ENCODE results near the gene CCDC51. TPM values are rescaled to one million over a fixed set of nuclear protein-coding genes. Genes with fewer than 3 reads are reported as not detected.

Gene CCDC51
- total and polyA plus RNA-seq, 2 of the 13 experiments (the other 11 are each of a cell fraction or from before 2014, with no cell fraction given): 18.1 to 29.4 TPM

GRCh38 chr3:48472923-48473616 lies 33.2 kb upstream of the CCDC51 start (continued):
- TF ChIP-seq LBX2 (CRISPR knock-in tag; IDR thresholded peaks at IDR 0.05; ENCODE audit: borderline replicate concordance) (no peak), ZNF570 (CRISPR knock-in tag; IDR thresholded peaks at IDR 0.05; ENCODE audit: borderline replicate concordance) (no peak), THAP11 (CRISPR knock-in tag; IDR thresholded peaks at IDR 0.05) (peak; percentile 69; the same call in 1 of the 2 replicates), ZNF543 (CRISPR knock-in tag; IDR thresholded peaks at IDR 0.05) (no peak), RFX5 (IDR thresholded peaks at IDR 0.05; ENCODE audit: low read depth, low read length) (no peak), XRCC5 (optimal IDR thresholded peaks at IDR 0.05; ENCODE audit: low read length) (peak; percentile 77), SP5 (CRISPR knock-in tag; IDR thresholded peaks at IDR 0.05; ENCODE audit: borderline replicate concordance, low read depth) (peak; percentile 71), SNAI1 (CRISPR knock-in tag; IDR thresholded peaks at IDR 0.05; ENCODE audit: borderline replicate concordance) (no peak), ZNF414 (CRISPR knock-in tag; IDR thresholded peaks at IDR 0.05) (peak; percentile 93; the same call in 1 of the 2 replicates), SPEN (CRISPR knock-in tag; IDR thresholded peaks at IDR 0.05; ENCODE audit: low read depth) (peak; percentile 86), ZNF501 (CRISPR knock-in tag; IDR thresholded peaks at IDR 0.05) (no peak), ZSCAN30 (CRISPR knock-in tag; IDR thresholded peaks at IDR 0.05) (no peak), ZKSCAN8 (CRISPR knock-in tag; IDR thresholded peaks at IDR 0.05; ENCODE audit: borderline replicate concordance) (peak; percentile 71; the same call in 1 of the 2 replicates), FUBP1 (CRISPR knock-in tag; IDR thresholded peaks at IDR 0.05; ENCODE audit: borderline replicate concordance) (no peak), ZNF235 (CRISPR knock-in tag; IDR thresholded peaks at IDR 0.05; ENCODE audit: borderline replicate concordance) (no peak), MATR3 (CRISPR knock-in tag; IDR thresholded peaks at IDR 0.05) (no peak), ZNF512 (CRISPR knock-in tag; IDR thresholded peaks at IDR 0.05) (no peak), SMAD3 (CRISPR knock-in tag; IDR thresholded peaks at IDR 0.05) (no peak), CENPT (CRISPR knock-in tag; IDR thresholded peaks at IDR 0.05; ENCODE audit: low read depth) (no peak), BCLAF1 (IDR thresholded peaks at IDR 0.05) (no peak), FOXM1 (CRISPR knock-in tag; IDR thresholded peaks at IDR 0.05) (no peak)

Data from HepG2 (cell line).